HG03097 (cell line): ENCODE data around the gene ITGA11.

Experiments
- ATAC-seq: cut with Tn5 transposase; IDR thresholded peaks from one replicate; pipeline ENCODE4 v1.9.1; 2021; ENCODE audit not compliant: unreplicated experiment, low FRiP score

The ITGA11 gene

GRCh38 chr15:68396068-68396467 lies 35.9 kb downstream of the ITGA11 start:
- no peak for ATAC-seq

DNA sequence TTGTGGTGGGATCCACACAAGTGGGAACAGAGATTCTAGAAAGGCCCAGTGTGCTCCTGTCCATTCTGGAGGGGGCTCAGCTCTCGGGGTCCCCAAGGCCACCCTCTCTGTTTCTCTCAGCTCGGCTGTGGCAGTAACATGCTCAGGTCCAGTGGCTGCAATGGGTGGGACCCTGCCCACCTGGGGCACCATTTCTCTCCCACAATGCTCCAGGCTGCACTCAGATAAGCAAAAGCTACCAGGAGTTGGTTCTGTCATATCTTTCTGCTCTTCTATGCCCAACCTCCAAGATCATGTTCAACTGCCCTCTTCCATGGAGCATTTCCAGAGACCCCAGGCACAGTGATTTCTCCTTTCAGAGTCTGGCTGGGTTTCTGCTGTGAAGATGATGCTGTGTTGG lies 40.8 kb downstream of the ITGA11 start:
- ATAC-seq = no peak

DNA sequence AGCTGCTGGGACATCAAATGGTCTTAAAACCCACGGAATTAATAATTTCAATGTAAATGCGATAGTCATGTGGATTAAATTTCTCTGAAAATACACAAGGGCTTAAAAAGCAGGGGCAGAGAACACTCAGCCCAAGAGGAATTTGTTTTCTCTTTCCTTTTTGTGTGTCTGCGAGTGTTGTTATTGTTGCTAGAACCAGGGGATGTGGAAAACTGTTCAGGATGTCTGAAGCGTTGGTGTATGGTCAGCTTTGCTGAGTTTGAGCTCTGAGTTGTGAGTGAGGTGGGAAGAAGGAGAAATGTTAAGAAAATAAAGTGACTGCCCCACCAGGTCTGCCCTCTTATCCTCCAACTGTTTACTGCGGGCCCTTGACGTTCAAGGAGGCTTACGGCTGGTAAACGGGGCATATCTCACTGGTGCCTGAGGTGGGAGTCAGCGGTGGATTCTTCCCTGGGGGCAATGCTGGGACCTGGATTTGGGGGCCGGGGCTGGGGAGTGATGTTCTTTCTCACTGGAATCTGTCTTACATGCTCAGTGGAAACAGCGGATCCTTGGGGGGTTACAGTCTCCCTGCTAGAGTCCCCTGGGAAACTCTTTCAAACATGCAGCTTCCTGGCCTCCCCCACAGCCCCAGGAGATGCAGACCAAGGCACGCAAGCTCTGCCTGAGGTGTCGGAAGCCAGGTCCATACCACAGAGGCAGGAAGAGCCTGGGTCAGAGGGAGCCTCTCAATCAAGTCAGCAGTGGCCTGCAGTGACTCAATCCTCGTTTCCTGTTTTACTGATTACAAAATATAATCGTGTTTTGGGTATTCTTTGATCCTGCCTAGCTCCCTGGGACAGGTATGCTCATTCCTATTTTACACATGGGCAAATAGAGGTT lies 41.8 kb downstream of the ITGA11 start:
- ATAC-seq = no peak

GRCh38 chr15:68389041-68389930 lies 42.7 kb downstream of the ITGA11 start:
- ATAC-seq = no peak

DNA sequence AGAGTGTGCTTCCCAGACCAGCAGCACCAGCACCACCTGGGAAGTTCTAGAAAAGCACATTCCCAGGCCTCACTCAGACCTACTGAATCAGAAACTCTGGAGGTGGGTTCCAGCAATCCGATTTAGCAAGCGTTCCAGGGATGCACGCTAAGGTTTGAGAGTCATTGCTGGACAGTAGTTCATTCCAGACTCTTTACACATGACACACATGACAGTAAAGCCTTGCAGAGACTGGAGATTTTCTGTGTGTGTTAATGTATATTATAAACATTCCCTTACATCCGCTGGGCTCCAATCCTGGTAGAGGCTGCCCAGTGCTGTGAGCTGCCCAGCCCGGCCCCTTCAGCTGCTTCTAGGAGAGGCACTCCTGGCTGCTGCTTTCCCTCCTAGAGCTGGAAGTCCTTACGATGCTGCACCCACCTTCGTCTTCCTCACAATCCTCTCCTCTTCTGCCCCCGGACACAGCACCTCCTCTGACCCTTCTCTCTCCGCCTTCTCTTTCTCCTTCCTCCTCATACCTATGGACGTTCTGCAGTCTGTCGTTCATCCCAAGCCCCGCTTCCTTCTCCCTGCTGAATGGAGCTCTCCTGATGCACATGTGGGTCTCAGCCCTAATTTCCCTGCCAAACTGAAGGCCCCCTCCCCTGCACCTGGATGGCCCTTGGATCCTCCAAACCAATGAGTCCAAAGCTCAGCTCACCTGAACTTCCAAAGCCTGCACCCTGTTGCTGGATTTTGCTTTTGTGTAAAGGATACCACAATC lies 44.4 kb downstream of the ITGA11 start:
- ATAC-seq = no peak

- no peak for ATAC-seq
Measured at GRCh38 chr15:68386587-68387288, 45.2 kb downstream of the ITGA11 start.

DNA sequence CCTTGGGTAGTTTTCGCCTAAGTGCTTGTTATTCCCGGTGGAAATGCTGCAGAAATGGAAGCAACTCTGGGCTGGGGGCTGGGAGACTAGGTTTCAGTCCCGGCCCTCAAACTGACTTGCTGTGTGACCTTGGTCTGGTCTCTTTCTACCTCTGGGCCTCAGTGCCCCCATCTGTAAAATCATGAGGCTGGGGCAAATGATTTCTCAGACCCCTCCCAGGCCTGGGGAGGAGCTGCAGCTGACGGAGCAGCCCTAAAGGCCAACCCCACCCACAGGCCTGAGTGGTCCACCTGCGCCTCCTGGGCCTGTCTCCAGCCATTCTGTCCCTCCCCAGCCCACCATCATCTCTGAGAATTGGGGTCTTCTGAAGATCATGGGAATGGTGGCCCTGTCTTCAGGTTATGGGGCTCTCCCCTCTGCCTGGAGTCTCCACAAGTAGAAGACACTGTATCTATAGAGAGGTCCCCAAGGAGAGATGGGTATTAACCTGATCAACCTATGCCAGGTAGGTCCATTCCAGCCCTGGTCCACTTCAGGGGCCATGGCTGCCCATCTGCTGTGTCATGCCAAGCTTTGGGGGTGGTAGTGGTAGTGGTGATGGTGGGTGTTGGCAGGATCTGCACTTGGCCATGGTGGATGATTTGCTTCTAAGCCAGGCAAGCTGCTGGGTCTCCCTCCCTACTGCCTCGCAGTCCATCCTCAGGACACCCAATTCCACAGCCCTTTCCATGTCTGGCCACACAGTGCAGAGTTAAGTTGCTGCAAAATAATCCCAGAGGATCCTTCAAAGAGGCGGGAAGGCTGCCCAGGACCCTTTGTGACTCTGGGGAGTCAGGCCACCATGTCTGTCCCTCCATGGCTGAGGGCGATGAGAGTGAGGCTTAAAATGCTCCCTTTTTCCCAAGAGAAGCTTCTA lies 46.0 kb downstream of the ITGA11 start:
- ATAC-seq = no peak

DNA sequence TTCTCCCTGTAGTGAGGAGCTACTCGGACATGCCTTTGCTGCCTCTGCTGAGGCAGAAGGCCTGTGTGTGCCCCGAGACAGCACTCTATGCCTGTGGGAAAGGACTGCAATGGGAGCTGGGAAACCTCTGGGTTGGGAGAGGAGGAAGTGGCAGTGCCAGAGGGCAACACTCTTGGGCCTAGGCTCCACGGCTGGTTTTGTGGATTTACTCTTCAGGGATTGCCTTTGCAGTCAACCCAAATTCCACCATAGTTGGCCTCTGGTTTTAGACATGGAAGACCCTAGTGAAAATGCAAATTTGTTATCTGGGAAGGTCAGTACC lies 46.8 kb downstream of the ITGA11 start:
- ATAC-seq = no peak

DNA sequence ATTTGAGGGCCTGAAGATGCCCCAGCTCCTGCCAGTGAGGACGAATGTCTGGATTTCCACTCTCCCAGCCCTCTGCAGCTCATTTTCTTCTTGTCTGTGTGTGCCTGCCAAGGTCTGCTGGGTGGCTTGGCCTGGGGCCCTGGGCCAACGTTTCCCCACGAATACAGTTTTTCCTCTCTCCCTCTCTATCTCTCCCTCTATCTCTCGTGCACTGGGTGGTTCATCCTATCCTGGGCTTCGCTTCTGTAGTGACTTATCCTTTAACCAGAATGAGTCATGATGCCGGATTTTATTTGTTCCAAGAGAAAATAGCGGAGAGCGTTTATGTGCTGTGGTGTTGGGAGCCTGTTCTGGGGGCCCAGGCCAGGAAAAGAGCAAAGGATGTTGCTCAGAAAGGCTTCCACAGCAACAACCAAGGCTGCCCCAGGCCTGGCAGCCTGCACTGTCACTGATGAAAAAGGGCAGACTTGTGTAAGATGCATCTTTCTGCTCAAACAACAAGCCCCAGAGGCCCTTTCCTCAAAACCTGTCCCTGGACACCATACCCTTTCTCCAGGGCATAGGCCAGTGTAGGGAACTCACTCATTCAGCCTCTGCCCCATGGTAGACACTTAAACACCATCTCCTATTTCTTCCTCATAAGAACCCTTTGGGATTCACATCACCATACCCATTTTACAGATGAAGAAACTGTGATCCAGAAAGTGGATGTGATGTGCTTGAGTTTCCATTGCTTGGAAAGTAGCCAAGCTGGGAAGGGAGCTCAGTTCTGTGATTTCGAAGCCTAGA lies 47.3 kb downstream of the ITGA11 start:
- ATAC-seq = no peak

- no peak for ATAC-seq
Measured at GRCh38 chr15:68383161-68384074, 48.5 kb downstream of the ITGA11 start.

DNA sequence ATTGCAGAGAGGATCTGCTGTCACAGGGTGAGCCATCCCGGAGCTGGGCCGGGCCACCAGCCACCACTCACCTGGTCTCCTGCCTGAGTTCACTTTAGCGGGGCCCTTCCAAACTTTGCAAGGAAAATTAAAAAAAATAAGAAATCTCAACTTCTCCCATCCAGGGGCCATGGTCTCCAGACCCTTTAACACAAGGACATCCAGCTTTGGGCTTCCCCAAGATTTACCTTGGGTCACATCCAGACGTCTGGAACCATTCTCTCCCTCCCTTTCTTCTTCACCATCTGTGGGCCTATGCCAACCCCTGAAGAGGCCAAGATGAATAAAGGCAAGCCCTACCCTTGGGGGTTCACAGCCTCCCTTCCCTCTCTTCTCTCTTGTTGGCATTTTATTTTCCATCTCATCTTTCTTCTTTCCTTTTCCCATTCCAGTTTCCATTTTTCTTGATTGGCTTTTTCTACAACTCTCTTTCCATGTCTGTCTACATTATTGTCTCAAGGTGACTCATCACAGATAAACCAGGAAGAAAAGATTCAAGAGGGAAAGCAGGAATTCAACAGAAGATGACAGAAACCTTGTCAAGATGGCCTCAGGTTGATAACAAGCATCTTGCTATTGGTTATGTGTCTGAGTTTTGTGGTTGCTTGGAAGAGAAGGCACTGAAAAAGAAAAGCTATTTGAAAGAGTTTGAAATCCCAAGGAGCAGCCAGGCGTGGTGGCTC lies 49.5 kb downstream of the ITGA11 start:
- ATAC-seq = no peak

- ATAC-seq = no peak
Measured at GRCh38 chr15:68380456-68380855, 51.5 kb downstream of the ITGA11 start.

DNA sequence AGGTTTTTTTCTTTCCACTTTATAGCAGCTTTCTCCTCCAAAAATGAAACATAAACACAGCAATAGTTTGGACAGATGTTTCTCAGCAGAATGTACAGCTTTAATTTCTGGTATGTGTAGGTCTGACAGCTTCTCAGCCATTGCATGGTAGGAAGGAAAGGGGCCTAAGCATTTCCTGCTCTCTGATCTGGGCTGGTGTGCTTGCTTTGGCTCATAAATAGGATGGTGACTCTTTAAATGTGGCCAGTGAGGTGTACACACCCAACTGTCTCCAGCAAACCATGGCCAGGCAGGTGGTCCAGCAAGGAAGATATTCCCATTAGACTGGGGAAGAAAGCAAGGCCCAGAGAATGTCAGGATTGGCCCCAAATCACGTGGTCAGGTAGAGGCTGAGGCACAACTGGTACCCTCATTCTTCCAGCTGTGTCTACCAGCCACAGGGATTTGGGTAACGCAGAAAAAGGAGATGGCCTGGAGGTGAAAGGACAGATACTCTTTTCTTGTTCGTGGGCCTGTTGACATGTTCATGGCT lies 52.1 kb downstream of the ITGA11 start:
- no peak for ATAC-seq

DNA sequence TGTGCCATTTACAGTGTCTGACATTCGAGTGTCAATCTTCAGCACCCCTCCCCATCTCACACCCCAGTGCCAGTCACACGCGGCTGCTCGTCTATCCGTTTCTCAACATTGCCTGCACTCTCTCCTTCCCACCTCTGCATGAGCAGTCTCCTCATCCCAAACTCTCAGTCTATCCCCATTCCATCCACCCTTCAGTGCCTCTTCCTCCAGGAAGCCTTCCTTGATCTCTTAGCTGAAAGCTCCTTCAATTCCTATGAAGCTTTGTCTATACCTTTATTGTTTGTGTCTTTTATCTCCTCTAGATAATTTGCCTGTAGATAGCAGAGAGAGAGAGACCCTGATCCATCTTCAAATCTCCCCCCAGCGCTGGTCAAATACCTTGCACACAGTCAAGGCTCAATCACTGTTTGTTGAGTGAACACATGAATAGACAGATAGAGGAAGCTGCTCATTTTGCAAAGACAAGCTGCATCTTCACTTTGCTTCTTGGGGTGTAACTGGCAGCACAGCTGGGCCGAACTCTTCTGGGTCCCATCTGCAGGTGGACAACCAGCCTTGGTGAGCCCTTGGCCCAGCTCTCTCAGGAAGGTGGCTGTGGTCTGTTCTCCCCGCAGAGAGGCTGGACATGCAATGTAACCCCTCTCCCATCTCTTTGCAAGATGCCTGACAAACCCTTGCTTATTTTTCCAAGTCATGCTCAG lies 52.8 kb downstream of the ITGA11 start:
- ATAC-seq = no peak

DNA sequence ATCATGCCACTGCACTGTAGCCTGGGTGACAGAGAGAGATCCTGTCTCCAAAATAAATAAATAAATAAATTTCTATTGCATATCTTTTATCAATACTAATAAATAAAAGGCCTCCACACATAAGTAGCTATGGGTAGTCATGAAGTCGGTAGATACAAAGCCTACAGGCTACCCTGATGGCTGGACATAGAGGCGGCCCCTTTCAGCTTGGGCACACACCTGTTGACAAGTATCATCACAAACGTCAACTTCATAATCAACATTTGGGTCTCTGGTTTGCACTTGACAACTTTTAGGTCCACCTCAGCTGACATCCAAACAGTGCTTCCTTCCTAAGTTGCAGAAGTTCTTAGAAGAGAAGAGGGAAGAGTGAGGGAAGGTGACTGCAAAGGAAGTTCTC lies 53.4 kb downstream of the ITGA11 start:
- no peak for ATAC-seq

- ATAC-seq = no peak
Measured at GRCh38 chr15:68377766-68378165, 54.2 kb downstream of the ITGA11 start.
